Measurements from ENCODE around the gene GRHL3. TPM values are rescaled to one million over a fixed set of nuclear protein-coding genes. Genes with fewer than 3 reads are reported as not detected.

Gene GRHL3
- total and polyA plus RNA-seq, 11 donors, result 0.03 to 0.61 TPM; not detected in 9

DNA sequence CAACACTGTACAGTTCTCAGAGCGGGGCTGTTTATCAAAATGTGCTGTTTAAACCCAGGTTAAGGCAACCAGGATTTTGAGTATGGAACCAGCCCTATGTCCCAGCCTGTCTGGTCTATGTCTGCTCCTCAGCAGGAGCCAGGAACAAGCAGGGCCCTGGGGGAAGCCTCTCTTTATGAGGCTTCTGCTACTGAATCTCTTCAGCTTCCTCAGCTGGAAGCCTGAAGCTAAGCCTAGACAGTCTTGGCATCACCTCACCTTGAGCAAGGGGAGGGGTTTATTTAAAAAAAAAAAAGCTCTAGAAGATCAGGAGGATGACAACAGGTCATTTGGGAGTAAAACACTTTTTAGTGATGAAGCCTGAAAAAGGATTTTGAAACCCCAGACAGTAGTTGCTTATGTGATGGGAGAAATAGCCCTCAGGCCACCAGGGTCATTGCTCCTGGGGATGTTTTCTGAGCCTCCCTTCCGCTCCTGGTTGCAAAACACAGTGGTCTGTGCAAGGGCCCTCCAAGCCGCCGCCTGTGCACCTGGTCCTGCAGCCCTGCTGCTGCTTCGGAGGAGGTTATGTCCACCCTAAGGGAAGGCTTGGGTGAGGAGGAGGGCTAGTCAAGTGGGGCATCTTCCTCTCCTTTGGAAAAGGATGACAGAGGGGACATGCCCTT is 21.8 kb upstream of the GRHL3 start:
- H3K4me1 ChIP-seq, result peaks cover 0 to 6% (median 0%) of the 10 kb centered on the region in 12 donors
- H3K9me3 ChIP-seq, result no peaks in the 10 kb centered on the region
- H3K36me3 ChIP-seq, result no peaks in the 10 kb centered on the region
- no peak for TF ChIP-seq POLR2A (IDR thresholded peaks at IDR 0.05)
- TF ChIP-seq, protein P1, sequence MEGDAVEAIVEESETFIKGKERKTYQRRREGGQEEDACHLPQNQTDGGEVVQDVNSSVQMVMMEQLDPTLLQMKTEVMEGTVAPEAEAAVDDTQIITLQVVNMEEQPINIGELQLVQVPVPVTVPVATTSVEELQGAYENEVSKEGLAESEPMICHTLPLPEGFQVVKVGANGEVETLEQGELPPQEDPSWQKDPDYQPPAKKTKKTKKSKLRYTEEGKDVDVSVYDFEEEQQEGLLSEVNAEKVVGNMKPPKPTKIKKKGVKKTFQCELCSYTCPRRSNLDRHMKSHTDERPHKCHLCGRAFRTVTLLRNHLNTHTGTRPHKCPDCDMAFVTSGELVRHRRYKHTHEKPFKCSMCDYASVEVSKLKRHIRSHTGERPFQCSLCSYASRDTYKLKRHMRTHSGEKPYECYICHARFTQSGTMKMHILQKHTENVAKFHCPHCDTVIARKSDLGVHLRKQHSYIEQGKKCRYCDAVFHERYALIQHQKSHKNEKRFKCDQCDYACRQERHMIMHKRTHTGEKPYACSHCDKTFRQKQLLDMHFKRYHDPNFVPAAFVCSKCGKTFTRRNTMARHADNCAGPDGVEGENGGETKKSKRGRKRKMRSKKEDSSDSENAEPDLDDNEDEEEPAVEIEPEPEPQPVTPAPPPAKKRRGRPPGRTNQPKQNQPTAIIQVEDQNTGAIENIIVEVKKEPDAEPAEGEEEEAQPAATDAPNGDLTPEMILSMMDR (IDR thresholded peaks at IDR 0.05), result no peak
- ATAC-seq (no peak), DNase-seq (no peak)
- intact Hi-C loops (cut with DNase I), result loop anchor here in 1 of 10 donors (10.0 kb wide), 1 partner anchor 87 kb away; no protein-coding TSS in a partner anchor
- WGBS, 4 donors, result 89 to 95% (median 93%) methylated on average over 5 of the region's 5 CpGs
- no peak overlapping the region for H3K27ac ChIP-seq
- H3K27me3 ChIP-seq, result no peaks in the 10 kb centered on the region
- H3K4me3 ChIP-seq, result no peak overlapping the region

DNA sequence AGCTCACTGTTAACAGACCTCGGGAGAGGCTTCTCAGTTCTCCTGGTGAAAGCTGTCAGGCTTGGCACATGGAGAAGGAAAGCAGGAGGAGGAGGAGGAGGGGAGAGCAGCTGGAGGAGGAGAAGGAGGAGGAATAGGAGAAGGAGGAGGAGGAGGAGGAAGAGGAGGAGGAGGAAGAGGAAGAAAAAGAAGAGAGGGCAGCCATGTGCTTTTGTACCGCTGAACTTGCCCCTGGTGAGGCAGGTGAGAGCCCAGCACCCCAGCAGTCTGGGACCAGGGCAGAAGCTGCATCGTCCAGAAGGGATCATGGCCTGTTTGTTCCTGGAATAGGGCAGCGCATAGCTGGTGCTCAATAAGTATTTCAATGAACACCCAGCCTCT is 21.3 kb upstream of the GRHL3 start:
- Histone ChIP-seq H3K9me3 (no peaks in the 10 kb centered on the region), H3K36me3 (no peaks in the 10 kb centered on the region), H3K4me3 (no peak overlapping the region), H3K4me1 (peaks cover 0 to 6% (median 0%) of the 10 kb centered on the region in 12 donors), H3K27ac (no peak overlapping the region), H3K27me3 (no peaks in the 10 kb centered on the region)
- intact Hi-C loops (cut with DNase I), result loop anchor here in 1 of 10 donors (10.0 kb wide), 1 partner anchor 87 kb away; no protein-coding TSS in a partner anchor
- no peak for DNase-seq
- TF ChIP-seq, protein P1 (IDR thresholded peaks at IDR 0.05), result no peak
- no peak for TF ChIP-seq POLR2A (IDR thresholded peaks at IDR 0.05)
- no peak for ATAC-seq
- 77 to 87% (median 81%) methylated on average over 4 of the region's 4 CpGs for WGBS, 4 donors

DNA sequence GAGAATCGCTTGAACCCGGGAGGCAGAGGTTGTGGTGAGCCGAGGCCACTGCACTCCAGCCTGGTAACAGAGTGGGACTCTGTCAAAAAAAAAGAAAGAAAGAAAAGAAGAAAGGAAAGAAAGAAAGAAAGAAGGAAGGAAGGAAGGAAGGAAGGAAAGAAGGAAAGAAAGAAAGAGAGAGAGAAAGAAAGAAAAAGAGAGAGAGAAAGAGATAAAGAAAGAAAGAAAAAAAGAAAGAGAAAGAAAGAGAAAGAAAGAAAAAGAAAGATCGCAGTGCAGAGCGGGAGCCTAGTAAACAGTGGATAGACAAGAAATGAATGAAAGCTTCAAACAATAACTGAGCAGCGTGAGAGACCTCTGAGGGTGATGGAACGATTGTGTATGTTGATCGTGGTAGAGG is 20.6 kb upstream of the GRHL3 start:
- no peak for ATAC-seq
- intact Hi-C loops (cut with DNase I), result loop anchor here in 1 of 10 donors (10.0 kb wide), 1 partner anchor 86 kb away; no protein-coding TSS in a partner anchor
- Histone ChIP-seq H3K9me3 (no peaks in the 10 kb centered on the region), H3K27ac (no peak overlapping the region), H3K4me1 (peaks cover 0 to 6% (median 0%) of the 10 kb centered on the region in 12 donors), H3K4me3 (no peak overlapping the region), H3K27me3 (no peaks in the 10 kb centered on the region), H3K36me3 (no peaks in the 10 kb centered on the region)
- no peak for DNase-seq
- 90 to 94% (median 93%) methylated on average over 8 of the region's 8 CpGs for WGBS, 4 donors
- TF ChIP-seq, protein P1 (IDR thresholded peaks at IDR 0.05), result no peak

DNA sequence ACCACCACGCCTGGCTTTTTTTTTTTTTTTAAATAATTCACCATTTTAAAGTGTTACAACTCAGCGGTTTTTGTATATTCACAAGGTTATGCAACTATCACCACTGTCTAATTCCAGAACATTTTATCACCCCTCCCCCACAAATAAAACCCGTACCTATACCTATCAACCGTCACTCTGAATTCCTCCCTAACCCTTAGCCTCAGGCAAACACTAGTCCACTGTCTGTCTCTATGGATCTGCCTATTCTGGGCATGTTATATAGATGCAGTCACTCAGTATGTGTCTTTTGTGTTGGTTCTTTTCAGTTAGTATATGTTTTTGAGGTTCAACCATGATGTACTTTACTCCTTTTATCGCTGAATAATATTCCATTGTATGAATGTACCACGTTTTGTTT is 19.3 kb upstream of the GRHL3 start:
- 82 to 90% (median 85%) methylated on average over 6 of the region's 6 CpGs for WGBS, 4 donors
- Histone ChIP-seq H3K4me3 (no peak overlapping the region), H3K27ac (no peak overlapping the region), H3K36me3 (no peaks in the 10 kb centered on the region), H3K4me1 (no peaks in the 10 kb centered on the region), H3K9me3 (no peaks in the 10 kb centered on the region), H3K27me3 (peaks cover 0 to 7% (median 0%) of the 10 kb centered on the region in 9 donors)
- TF ChIP-seq, protein P1 (IDR thresholded peaks at IDR 0.05), result no peak
- TF ChIP-seq POLR2A (IDR thresholded peaks at IDR 0.05), result no peak
- DNase-seq, result no peak
- ATAC-seq, result no peak
- intact Hi-C loops (cut with DNase I), result loop anchor here in 1 of 10 donors (10.0 kb wide), 1 partner anchor 85 kb away; no protein-coding TSS in a partner anchor
